ENCODE measurements around the gene ARID1B. TPM values are rescaled to one million over a fixed set of nuclear protein-coding genes. Genes with fewer than 3 reads are reported as not detected.

Gene ARID1B
- total and polyA plus RNA-seq, 2 experiments from 2014 or later: 32.9 to 67.0 TPM

- Histone ChIP-seq H3K27me3 (no peaks in the 10 kb centered on the region), H3K4me2 (no peak overlapping the region), H3K4me1 (ENCODE audit: insufficient read depth) (peaks cover 5% of the 10 kb centered on the region), H2AFZ (no peak overlapping the region), H4K20me1 (ENCODE audit: insufficient read depth, poor library complexity, severe bottlenecking) (peaks cover 54% of the 10 kb centered on the region), H3K9me3 (ENCODE audit: low read depth) (no peaks in the 10 kb centered on the region), H3K4me3 (no peak overlapping the region), H3K9me2 (replicated peaks; ENCODE audit: insufficient read depth) (no peaks in the 10 kb centered on the region), H3K79me2 (peaks cover 100% of the 10 kb centered on the region), H3K36me3 (replicated peaks; ENCODE audit: insufficient read depth, low read depth) (no peaks in the 10 kb centered on the region), H3K27ac (no peak overlapping the region)
- TF ChIP-seq EZH2phosphoT487 (IDR thresholded peaks at IDR 0.05; ENCODE audit: low read depth, severe bottlenecking, unreplicated experiment) (no peak), EZH2 (IDR thresholded peaks at IDR 0.05; ENCODE audit: borderline replicate concordance) (no peak)
- TF ChIP-seq, protein P1, sequence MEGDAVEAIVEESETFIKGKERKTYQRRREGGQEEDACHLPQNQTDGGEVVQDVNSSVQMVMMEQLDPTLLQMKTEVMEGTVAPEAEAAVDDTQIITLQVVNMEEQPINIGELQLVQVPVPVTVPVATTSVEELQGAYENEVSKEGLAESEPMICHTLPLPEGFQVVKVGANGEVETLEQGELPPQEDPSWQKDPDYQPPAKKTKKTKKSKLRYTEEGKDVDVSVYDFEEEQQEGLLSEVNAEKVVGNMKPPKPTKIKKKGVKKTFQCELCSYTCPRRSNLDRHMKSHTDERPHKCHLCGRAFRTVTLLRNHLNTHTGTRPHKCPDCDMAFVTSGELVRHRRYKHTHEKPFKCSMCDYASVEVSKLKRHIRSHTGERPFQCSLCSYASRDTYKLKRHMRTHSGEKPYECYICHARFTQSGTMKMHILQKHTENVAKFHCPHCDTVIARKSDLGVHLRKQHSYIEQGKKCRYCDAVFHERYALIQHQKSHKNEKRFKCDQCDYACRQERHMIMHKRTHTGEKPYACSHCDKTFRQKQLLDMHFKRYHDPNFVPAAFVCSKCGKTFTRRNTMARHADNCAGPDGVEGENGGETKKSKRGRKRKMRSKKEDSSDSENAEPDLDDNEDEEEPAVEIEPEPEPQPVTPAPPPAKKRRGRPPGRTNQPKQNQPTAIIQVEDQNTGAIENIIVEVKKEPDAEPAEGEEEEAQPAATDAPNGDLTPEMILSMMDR (IDR thresholded peaks at IDR 0.05; ENCODE audit: poor library complexity): no peak
- WGBS (ENCODE audit: low lambda C conversion rate, missing lambda C conversion rate): 86% methylated on average over 2 of the region's 2 CpGs
- DNase-seq (ENCODE audit: low spot score): no peak
Measured at GRCh38 chr6:156970595-156971112, 193.5 kb downstream of the ARID1B start.

GRCh38 chr6:156971153-156971885, 194.1 kb downstream of the ARID1B start:
- H2AFZ ChIP-seq: no peak overlapping the region
- no peak for DNase-seq (ENCODE audit: low spot score)
- no peaks in the 10 kb centered on the region for H3K9me3 ChIP-seq (ENCODE audit: low read depth)
- H3K4me2 ChIP-seq: no peak overlapping the region
- H3K27ac ChIP-seq: no peak overlapping the region
- no peak overlapping the region for H3K4me3 ChIP-seq
- 94% methylated on average over 7 of the region's 7 CpGs for WGBS (ENCODE audit: low lambda C conversion rate, missing lambda C conversion rate)
- H3K36me3 ChIP-seq (replicated peaks; ENCODE audit: insufficient read depth, low read depth): no peaks in the 10 kb centered on the region
- TF ChIP-seq EZH2 (IDR thresholded peaks at IDR 0.05; ENCODE audit: borderline replicate concordance): no peak
- peaks cover 57% of the 10 kb centered on the region for H4K20me1 ChIP-seq (ENCODE audit: insufficient read depth, poor library complexity, severe bottlenecking)
- no peaks in the 10 kb centered on the region for H3K27me3 ChIP-seq
- H3K9me2 ChIP-seq (replicated peaks; ENCODE audit: insufficient read depth): no peaks in the 10 kb centered on the region
- peaks cover 100% of the 10 kb centered on the region for H3K79me2 ChIP-seq
- H3K4me1 ChIP-seq (ENCODE audit: insufficient read depth): peaks cover 5% of the 10 kb centered on the region

GRCh38 chr6:156972145-156972544, 195.0 kb downstream of the ARID1B start:
- Histone ChIP-seq H3K9me2 (replicated peaks; ENCODE audit: insufficient read depth) (no peaks in the 10 kb centered on the region), H4K20me1 (ENCODE audit: insufficient read depth, poor library complexity, severe bottlenecking) (peaks cover 58% of the 10 kb centered on the region), H3K4me1 (ENCODE audit: insufficient read depth) (peaks cover 5% of the 10 kb centered on the region), H3K79me2 (peaks cover 100% of the 10 kb centered on the region), H2AFZ (no peak overlapping the region), H3K27ac (no peak overlapping the region), H3K4me2 (no peak overlapping the region), H3K9me3 (ENCODE audit: low read depth) (no peaks in the 10 kb centered on the region), H3K36me3 (replicated peaks; ENCODE audit: insufficient read depth, low read depth) (no peaks in the 10 kb centered on the region), H3K27me3 (no peaks in the 10 kb centered on the region), H3K4me3 (no peak overlapping the region)
- 91% methylated on average over 3 of the region's 3 CpGs for WGBS (ENCODE audit: low lambda C conversion rate, missing lambda C conversion rate)
- no peak for DNase-seq (ENCODE audit: low spot score)
- TF ChIP-seq EZH2 (IDR thresholded peaks at IDR 0.05; ENCODE audit: borderline replicate concordance): no peak
- TF ChIP-seq EZH2phosphoT487 (IDR thresholded peaks at IDR 0.05; ENCODE audit: low read depth, severe bottlenecking, unreplicated experiment): no peak

GRCh38 chr6:156974830-156975261, 197.7 kb downstream of the ARID1B start:
- WGBS (ENCODE audit: low lambda C conversion rate, missing lambda C conversion rate): 100% methylated on average over 2 of the region's 2 CpGs
- H3K79me2 ChIP-seq: peaks cover 99% of the 10 kb centered on the region
- no peak overlapping the region for H2AFZ ChIP-seq
- no peak for TF ChIP-seq EZH2phosphoT487 (IDR thresholded peaks at IDR 0.05; ENCODE audit: low read depth, severe bottlenecking, unreplicated experiment)
- TF ChIP-seq EZH2 (IDR thresholded peaks at IDR 0.05; ENCODE audit: borderline replicate concordance): no peak
- TF ChIP-seq, protein P1 (IDR thresholded peaks at IDR 0.05; ENCODE audit: poor library complexity): no peak
- H3K36me3 ChIP-seq (replicated peaks; ENCODE audit: insufficient read depth, low read depth): no peaks in the 10 kb centered on the region
- no peak overlapping the region for H3K27ac ChIP-seq
- H3K9me3 ChIP-seq (ENCODE audit: low read depth): no peaks in the 10 kb centered on the region
- H3K4me1 ChIP-seq (ENCODE audit: insufficient read depth): peaks cover 5% of the 10 kb centered on the region
- no peak for DNase-seq (ENCODE audit: low spot score)
- peaks cover 70% of the 10 kb centered on the region for H4K20me1 ChIP-seq (ENCODE audit: insufficient read depth, poor library complexity, severe bottlenecking)
- H3K4me3 ChIP-seq: no peak overlapping the region
- no peak overlapping the region for H3K4me2 ChIP-seq
- no peaks in the 10 kb centered on the region for H3K9me2 ChIP-seq (replicated peaks; ENCODE audit: insufficient read depth)
- H3K27me3 ChIP-seq: no peaks in the 10 kb centered on the region
